Brain pericyte (primary cell): Measurements from ENCODE around the gene NYNRIN.

ENCODE experiments used
- DNase-seq: peaks from one replicate; pipeline ENCODE4 v3.0.0-alpha.2; 2012; ENCODE audit warnings: low read depth, low spot score

The NYNRIN gene

GRCh38 chr14:24414732-24415420, 16.1 kb downstream of the NYNRIN start:
- no peak for DNase-seq

- no peak for DNase-seq
Observed at GRCh38 chr14:24415421-24416253, 16.8 kb downstream of the NYNRIN start.

GRCh38 chr14:24416254-24416931, 17.6 kb downstream of the NYNRIN start:
- DNase-seq: no peak

- no peak for DNase-seq
Observed at GRCh38 chr14:24416932-24417619, 18.3 kb downstream of the NYNRIN start.

GRCh38 chr14:24417832-24418491, 19.2 kb downstream of the NYNRIN start:
- no peak for DNase-seq

GRCh38 chr14:24418492-24418873, 19.7 kb downstream of the NYNRIN start:
- no peak for DNase-seq

- DNase-seq: no peak
Observed at GRCh38 chr14:24422261-24422660, 23.5 kb downstream of the NYNRIN start.

- DNase-seq: no peak
Observed at GRCh38 chr14:24422694-24423601, 24.1 kb downstream of the NYNRIN start.

GRCh38 chr14:24425704-24426103, 26.9 kb downstream of the NYNRIN start:
- no peak for DNase-seq

- no peak for DNase-seq
Observed at GRCh38 chr14:24426150-24426911, 27.5 kb downstream of the NYNRIN start.

GRCh38 chr14:24426912-24427536, 28.2 kb downstream of the NYNRIN start:
- DNase-seq: no peak

GRCh38 chr14:24427537-24428508, 29.0 kb downstream of the NYNRIN start:
- DNase-seq: no peak

- DNase-seq: no peak
Observed at GRCh38 chr14:24428628-24429394, 30.0 kb downstream of the NYNRIN start.

- no peak for DNase-seq
Observed at GRCh38 chr14:24429395-24430142, 30.8 kb downstream of the NYNRIN start, which contains the start of the genes CBLN3 and KHNYN. Gene CBLN3 (minus strand): TSS chr14:24429668. CDS start chr14:24429054, 614 bp downstream. Gene KHNYN (plus strand): TSS chr14:24429954. CDS start chr14:24430731, 777 bp downstream.

GRCh38 chr14:24430143-24430681, 31.4 kb downstream of the NYNRIN start:
- no peak for DNase-seq
